ENCODE data around the gene TMPO. TPM values are rescaled to one million over a fixed set of nuclear protein-coding genes. Genes with fewer than 3 reads are reported as not detected.

TMPO gene, protein sequence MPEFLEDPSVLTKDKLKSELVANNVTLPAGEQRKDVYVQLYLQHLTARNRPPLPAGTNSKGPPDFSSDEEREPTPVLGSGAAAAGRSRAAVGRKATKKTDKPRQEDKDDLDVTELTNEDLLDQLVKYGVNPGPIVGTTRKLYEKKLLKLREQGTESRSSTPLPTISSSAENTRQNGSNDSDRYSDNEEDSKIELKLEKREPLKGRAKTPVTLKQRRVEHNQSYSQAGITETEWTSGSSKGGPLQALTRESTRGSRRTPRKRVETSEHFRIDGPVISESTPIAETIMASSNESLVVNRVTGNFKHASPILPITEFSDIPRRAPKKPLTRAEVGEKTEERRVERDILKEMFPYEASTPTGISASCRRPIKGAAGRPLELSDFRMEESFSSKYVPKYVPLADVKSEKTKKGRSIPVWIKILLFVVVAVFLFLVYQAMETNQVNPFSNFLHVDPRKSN
- total RNA-seq (2022; extraction: Qiagen RNA extraction), result 74.1 to 98.1 TPM (median 93.1 TPM) in 5 replicates

DNA sequence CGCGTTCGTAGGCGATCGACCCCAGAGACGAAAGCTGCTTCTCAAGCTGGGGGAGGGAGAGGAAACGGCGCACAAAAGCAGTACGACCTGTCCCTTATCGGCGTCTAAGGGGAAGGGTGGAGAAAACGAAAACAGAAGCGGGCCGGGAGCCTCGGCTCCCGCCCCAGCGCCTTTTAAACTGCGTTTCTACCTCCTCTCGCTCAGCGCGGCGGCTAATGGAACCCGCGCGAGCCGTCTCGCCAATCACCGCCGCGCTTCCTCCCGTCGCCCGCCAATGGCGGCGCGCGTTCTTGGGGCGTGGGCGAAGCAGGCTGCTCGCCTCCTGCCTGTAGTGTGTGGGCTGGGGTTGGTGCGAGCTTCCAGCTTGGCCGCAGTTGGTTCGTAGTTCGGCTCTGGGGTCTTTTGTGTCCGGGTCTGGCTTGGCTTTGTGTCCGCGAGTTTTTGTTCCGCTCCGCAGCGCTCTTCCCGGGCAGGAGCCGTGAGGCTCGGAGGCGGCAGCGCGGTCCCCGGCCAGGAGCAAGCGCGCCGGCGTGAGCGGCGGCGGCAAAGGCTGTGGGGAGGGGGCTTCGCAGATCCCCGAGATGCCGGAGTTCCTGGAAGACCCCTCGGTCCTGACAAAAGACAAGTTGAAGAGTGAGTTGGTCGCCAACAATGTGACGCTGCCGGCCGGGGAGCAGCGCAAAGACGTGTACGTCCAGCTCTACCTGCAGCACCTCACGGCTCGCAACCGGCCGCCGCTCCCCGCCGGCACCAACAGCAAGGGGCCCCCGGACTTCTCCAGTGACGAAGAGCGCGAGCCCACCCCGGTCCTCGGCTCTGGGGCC, at the start of gene TMPO:
Gene TMPO (plus strand): TSS at position 304 of the 824 bp plus-strand sequence. CDS start 278 bp downstream, at position 582.

DNA sequence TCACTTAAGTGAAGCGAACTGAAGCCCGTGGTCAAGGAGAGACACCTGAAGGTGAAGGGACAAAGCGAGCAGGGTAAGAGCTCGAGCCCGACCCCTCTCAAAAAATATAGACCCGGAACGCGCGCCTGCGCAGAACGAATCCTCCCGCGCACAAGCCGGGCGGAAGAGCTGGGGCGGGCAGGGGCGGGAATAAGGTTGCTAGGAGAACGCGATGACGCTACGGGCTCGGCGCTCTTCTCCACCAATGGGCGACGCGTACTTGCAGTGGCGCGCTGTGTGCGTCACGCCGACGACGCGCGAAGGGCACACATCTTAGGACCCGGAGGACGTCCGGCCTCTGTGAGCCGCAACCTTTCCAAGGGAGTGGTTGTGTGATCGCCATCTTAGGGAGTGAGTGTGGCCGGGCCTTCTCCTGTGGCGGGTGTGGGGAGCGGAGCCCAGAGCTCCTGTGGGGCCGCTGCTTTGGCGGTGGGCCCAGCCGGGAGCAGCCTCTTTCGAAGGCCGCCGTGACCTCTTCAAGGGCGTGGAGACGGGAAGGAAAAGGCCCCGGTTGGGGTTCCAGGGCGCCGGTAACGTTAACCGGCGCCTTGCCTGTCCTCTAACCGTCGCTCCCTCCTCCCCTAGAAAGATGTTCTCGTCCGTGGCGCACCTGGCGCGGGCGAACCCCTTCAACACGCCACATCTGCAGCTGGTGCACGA, 78.1 kb downstream of the TMPO start, which contains the start of gene SLC25A3:
Gene SLC25A3 (plus strand): TSS at position 336 of the 699 bp plus-strand sequence. CDS start 293 bp downstream, at position 629.

Other genes starting within 250 kb of the TMPO start
- gene SLC25A3, start 78.1 kb downstream of the TMPO start, total RNA-seq (2022; extraction: Qiagen RNA extraction), result 716 to 751 TPM (median 730 TPM) in 5 replicates
- 65.6 to 68.3 TPM (median 66.8 TPM) in 5 replicates for gene IKBIP, start 129.2 kb downstream of the TMPO start, total RNA-seq (2022; extraction: Qiagen RNA extraction)
- 9.9 to 17.9 TPM (median 14.5 TPM) in 5 replicates for gene APAF1, start 129.7 kb downstream of the TMPO start, total RNA-seq (2022; extraction: Qiagen RNA extraction)

All from A549 treated with dexamethasone at 1 μM for 4 hours (cell line).